Activated CD8-positive, alpha-beta memory T cell treated with anti-CD3 and anti-CD28 coated beads, Interleukin-2, amount 10 ng/mL, durations not matched to agents 7 days and 5 days (primary cell): ENCODE results near the gene POTEC. TPM values are rescaled to one million over a fixed set of nuclear protein-coding genes. Genes with fewer than 3 reads are reported as not detected.
"Not testable (repeated sequence)": the region's sequence is repeated elsewhere in the genome, so short reads cannot be mapped to it uniquely, and the experiment has no call there.

Experiments used
- ATAC-seq: fragments of 150-1000 bp; cut with Tn5 transposase; one replicate; pipeline ENCODE4 v1.10.0; 2021; ENCODE audit warnings: moderate library complexity
- CTCF ChIA-PET: fragments of 350-600 bp; sonication (Branson Sonifier 250); formaldehyde crosslinking; loops from one replicate; lab custom pipeline; 2021; ENCODE audit warnings: antibody characterized with exemption; lab: Charles Lee
- DNase-seq: peaks from one replicate; pipeline ENCODE4 v3.0.0-alpha.2; 2020
- H3K27ac Mint-ChIP-seq: one replicate; pipeline ENCODE4 v1.8.0; 2021; ENCODE audit warnings: mild to moderate bottlenecking, mixed read lengths
- H3K27me3 Mint-ChIP-seq: one replicate; pipeline ENCODE4 v1.8.0; 2021; ENCODE audit warnings: mixed read lengths
- H3K36me3 Mint-ChIP-seq: one replicate; pipeline ENCODE4 v1.8.0; 2021; ENCODE audit warnings: mild to moderate bottlenecking, mixed read lengths
- H3K4me1 Mint-ChIP-seq: one replicate; pipeline ENCODE4 v1.8.0; 2021; ENCODE audit warnings: mixed read lengths
- H3K4me3 Mint-ChIP-seq: one replicate; pipeline ENCODE4 v1.8.0; 2021; ENCODE audit warnings: mild to moderate bottlenecking, moderate library complexity, mixed read lengths
- H3K9me3 Mint-ChIP-seq: one replicate; pipeline ENCODE4 v1.8.0; 2022; ENCODE audit warnings: low read depth, mixed read lengths
- total RNA-seq, 2 experiments: library from RNA; stranded (reverse); gene quantifications; one replicate each; pipeline ENCODE4 v1.2.3, GENCODE V29; 2021

POTEC gene
- total RNA-seq, 2 experiments from 2014 or later = not detected

DNA sequence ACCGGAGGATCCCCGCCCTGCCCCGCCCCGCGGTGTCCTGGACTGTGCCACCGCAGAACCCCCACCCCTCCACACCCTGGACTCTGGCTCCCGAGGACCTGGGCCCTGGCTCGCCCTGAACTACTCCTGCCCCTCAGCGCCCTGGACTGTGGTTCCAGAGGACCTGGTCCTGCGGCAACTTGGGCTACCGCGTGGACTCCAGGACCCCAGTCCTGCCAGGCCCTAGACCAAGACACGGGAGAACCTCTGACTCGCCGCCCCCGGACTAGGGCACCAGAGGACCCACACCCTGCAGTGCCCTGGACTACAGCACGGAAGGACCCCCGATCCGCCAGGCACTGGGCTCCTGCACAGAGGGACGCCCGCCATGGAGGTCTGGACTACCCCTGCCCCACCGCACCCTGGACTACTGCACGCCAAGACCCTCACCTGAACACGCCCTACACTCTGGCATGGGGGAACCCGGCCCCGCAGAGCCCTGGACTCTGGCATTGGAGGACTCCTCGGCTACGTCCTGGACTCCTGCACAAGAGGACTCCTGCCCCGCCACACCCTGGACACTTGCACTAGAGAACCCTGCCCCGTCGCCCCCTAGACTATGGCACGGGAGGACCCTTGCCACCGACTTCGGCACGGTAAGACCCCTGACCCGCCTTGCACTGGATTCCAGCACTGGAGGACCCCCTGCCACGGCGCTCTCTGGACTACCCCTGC, 69.2 kb downstream of the POTEC start:
- ATAC-seq, CTCF ChIA-PET, H3K27ac Mint-ChIP-seq, H3K4me3 Mint-ChIP-seq, H3K36me3 Mint-ChIP-seq, H3K27me3 Mint-ChIP-seq, DNase-seq, H3K4me1 Mint-ChIP-seq, H3K9me3 Mint-ChIP-seq: not testable (repeated sequence)

GRCh38 chr18:14473250-14474006, 70.0 kb downstream of the POTEC start:
- not testable (repeated sequence) for H3K27me3 Mint-ChIP-seq, H3K27ac Mint-ChIP-seq

GRCh38 chr18:14471286-14471685, 72.1 kb downstream of the POTEC start:
- H3K27me3 Mint-ChIP-seq = peaks cover 10% of the 10 kb centered on the region
- ATAC-seq, CTCF ChIA-PET, H3K36me3 Mint-ChIP-seq, H3K4me1 Mint-ChIP-seq, H3K27ac Mint-ChIP-seq, DNase-seq, H3K9me3 Mint-ChIP-seq, H3K4me3 Mint-ChIP-seq: not testable (repeated sequence)

More at GRCh38 chr18:14473250-14474006, 70.0 kb downstream of the POTEC start:
- H3K4me1 Mint-ChIP-seq, CTCF ChIA-PET, H3K9me3 Mint-ChIP-seq, H3K4me3 Mint-ChIP-seq, DNase-seq, ATAC-seq, H3K36me3 Mint-ChIP-seq: not testable (repeated sequence)

DNA sequence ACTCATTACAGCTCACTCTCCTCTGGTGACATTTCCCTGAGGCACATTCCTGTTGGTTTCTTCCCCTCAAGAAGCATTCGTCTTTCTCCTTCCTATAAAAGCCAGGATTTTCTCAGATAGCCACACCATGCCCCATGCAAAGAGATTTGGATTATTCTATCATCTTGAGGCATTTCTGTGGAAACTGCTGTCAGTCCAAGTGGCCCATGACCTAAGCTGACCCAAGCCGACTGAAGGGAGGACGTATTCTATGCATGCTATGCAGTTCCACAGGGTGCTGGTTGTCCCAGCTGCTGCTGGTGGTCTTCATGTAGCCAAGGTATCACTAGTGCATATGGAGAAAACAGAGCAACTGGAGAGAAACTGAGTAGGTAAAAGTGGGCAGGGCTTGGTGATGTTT, 73.0 kb downstream of the POTEC start:
- ATAC-seq, H3K36me3 Mint-ChIP-seq, H3K4me3 Mint-ChIP-seq, H3K4me1 Mint-ChIP-seq, H3K27ac Mint-ChIP-seq, DNase-seq, H3K9me3 Mint-ChIP-seq, CTCF ChIA-PET: not testable (repeated sequence)
- H3K27me3 Mint-ChIP-seq = peaks cover 10% of the 10 kb centered on the region

GRCh38 chr18:14470046-14470445, 73.4 kb downstream of the POTEC start:
- H3K27ac Mint-ChIP-seq, ATAC-seq, DNase-seq, CTCF ChIA-PET, H3K9me3 Mint-ChIP-seq, H3K4me3 Mint-ChIP-seq, H3K36me3 Mint-ChIP-seq, H3K4me1 Mint-ChIP-seq: not testable (repeated sequence)
- peaks cover 10% of the 10 kb centered on the region for H3K27me3 Mint-ChIP-seq

- H3K4me1 Mint-ChIP-seq, H3K4me3 Mint-ChIP-seq, H3K9me3 Mint-ChIP-seq, ATAC-seq, CTCF ChIA-PET, H3K27ac Mint-ChIP-seq, DNase-seq, H3K36me3 Mint-ChIP-seq: not testable (repeated sequence)
- peaks cover 10% of the 10 kb centered on the region for H3K27me3 Mint-ChIP-seq
Observed at GRCh38 chr18:14465989-14466388, 77.4 kb downstream of the POTEC start.

Other genes starting within 250 kb of the POTEC start
- gene ANKRD30B, start 204.6 kb upstream of the POTEC start, total RNA-seq = not detected